ENCODE data around the gene ACTMAP.

The ACTMAP gene

GRCh38 chr19:40717880-40718773 is 32.1 kb downstream of the ACTMAP start:
- no peak for DNase-seq (ENCODE audit: low read depth)

DNA sequence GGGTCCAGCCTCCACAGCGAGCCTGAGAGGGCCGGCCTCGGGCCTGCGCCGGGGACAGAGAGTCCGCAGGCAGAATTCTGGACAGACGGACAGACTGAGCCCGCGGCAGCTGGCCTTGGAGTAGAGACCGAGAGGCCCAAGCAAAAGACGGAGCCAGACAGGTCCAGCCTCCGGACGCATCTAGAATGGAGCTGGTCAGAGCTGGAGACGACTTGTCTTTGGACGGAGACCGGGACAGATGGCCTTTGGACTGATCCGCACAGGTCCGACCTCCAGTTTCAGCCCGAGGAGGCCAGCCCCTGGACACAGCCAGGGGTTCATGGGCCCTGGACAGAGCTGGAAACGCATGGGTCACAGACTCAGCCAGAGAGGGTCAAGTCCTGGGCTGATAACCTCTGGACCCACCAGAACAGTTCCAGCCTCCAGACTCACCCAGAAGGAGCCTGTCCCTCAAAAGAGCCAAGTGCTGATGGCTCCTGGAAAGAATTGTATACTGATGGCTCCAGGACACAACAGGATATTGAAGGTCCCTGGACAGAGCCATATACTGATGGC is 32.9 kb downstream of the ACTMAP start:
- no peak for DNase-seq (ENCODE audit: low read depth)

GRCh38 chr19:40716482-40717324 is 33.6 kb downstream of the ACTMAP start, which contains the start of the genes COQ8B and ITPKC:
Gene COQ8B, minus strand, starts transcription at chr19:40716886. Its CDS starts 2,254 bp downstream, at chr19:40714632.
Gene ITPKC, plus strand, starts transcription at chr19:40717112. Its CDS starts 24 bp downstream, at chr19:40717136.
- DNase-seq (ENCODE audit: low read depth), result peak; percentile 99

- DNase-seq (ENCODE audit: low read depth), result peak; percentile 75
Observed at GRCh38 chr19:40716031-40716481, 34.2 kb downstream of the ACTMAP start.

DNA sequence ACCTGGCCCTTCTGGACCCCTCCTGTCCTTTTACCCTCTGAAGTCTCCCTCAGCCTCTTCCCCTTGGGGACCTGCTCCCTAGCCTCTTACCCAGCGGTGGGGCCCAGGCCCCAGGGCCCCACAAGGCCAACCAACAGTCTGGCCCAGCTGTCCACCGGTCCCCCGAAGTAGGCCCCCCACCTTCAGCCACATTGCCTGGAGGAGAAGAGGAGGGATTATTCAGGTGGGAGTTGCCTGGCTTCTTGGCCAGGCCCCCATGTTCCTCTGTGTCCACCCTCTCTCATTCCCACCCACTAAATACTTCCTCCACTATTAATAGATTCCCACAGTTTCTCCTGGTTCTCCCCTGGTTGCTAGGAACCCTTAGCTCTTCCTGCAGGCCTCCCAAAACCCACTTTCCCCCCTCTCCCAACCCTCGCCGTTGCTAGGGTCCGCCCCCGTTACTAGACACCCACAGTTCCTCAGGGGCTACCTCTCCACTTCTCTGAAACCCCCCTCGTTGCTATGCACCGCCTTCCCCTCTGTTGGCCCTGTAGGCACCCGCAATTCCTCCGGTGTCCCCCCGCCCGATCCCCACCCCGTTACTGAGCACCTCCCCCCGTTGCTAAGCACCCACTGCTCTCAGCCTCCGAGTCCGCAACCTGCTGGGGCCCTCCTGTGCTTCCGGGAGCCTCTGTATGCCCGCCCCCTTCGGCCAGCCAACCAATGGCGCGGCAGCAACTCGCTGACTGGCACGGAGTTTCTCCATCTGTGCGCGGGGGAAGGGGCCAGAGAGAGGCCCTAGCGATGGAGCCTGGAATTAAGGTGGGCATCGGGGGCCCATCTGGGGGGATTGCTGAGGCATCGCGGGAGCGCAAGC is 35.6 kb downstream of the ACTMAP start:
- peak; percentile 88 for DNase-seq (ENCODE audit: low read depth)

GRCh38 chr19:40713939-40714338 is 36.3 kb downstream of the ACTMAP start:
- no peak for DNase-seq (ENCODE audit: low read depth)

DNA sequence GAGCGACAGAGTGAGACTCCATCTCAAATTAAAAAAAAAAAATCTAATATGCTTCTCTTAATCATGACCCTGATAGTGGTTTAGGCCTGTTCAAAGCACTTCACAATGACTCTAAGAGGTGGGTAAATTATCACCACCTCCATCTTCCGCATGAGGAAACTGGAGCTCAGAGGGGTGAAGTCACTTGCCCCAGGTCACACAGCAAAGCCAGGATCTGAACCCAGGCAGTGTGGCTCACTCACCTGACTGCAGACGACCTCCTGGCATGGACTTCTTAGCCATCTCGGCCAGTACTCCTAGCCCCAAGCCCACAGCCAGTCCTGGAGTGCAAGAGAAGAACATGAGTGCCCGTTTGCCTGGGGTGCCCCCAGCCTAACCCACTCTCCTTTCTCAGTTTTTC is 40.5 kb downstream of the ACTMAP start:
- DNase-seq (ENCODE audit: low read depth), result no peak

GRCh38 chr19:40707615-40708014 is 42.7 kb downstream of the ACTMAP start:
- DNase-seq (ENCODE audit: low read depth), result no peak

- no peak for DNase-seq (ENCODE audit: low read depth)
Observed at GRCh38 chr19:40705950-40706619, 44.2 kb downstream of the ACTMAP start.

DNA sequence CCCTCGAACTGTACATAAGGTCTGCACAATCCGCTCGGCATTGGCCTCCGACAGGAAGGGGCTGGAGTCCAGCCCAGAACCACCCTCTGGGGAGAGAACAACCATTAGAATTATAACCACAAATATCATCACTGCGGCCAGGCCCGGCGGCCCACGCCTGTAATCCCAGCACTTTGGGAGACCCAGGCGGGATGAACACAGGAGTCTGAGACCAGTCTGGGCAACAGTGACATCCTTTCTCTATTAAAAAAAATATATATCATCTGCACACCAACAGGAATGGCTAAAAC is 45.0 kb downstream of the ACTMAP start:
- DNase-seq (ENCODE audit: low read depth), result no peak

DNA sequence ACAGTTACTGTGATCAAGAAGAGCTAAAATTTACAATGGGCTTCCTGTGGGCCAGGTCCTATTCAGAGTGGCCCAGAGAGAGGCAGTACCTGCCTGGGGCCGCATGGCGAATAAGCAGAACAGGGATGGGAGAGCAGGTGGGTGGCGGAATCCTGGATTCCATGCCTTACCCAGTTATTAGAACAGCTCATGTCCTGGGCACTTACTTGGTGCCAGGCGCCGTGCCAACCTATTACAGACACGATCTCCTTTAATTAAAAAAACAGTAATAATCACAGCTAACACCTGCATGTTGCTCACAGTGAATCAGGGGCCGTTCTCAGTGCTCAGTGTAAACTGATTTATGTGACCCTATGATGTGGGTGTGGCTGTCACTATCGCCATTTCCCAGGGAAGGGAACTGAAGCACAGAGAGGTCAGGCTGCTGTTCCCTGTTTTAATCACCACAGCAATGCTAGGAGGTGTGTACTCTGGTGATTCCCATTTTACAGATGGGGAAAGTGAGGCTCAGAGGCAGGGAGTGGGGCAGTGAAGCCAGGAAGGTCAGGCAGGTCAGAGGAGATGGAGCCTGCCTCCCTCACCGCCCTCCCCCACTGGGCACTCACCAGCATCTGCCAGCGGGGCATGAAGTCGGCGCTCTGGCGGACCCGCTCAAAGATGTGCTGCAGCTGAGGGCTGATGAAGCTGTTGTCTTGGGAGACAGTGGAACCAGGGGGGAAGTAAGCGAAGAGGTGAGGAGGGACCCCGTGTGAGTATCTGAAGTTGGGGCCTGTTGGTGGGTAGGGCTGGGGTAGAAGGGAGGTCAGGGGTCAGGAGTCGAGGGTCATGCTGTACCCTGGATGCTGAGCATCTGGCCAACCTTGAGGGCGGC is 45.6 kb downstream of the ACTMAP start:
- DNase-seq (ENCODE audit: low read depth), result no peak

DNA sequence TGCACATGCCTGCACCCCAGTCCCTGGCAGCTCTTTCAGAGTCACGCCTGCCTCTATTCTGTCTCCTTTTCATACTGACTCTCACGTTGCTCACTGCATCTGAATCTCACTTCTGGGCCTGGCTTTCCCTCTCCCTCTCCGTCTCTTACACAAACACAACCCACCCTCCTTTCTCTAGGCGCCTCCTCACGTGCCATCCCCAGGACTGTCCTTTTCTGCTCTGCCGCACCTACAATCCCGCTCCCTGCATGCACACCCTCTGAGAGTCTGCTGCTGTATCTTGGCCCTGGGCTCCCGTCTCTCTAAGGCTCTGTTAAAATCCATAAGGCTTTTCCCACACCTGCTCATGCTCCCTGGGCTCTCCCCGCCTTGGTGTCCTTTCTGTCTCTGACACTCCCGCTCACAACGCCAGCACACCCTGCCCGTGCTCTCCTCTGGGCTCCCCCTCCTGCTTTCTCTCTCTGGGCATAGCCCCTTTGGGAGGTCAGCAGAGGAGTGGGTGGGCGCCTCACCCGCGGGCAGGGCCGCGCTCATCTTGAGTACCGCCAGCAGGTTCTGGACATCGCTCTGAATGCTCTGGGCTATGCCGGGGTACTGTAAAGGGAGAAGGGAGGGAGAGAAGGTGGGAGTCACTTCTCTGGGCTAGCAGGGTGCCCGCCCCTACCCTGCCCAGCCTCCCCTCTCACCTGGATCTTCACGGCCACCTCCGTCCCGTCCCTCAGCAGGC is 47.1 kb downstream of the ACTMAP start:
- DNase-seq (ENCODE audit: low read depth), result no peak

GRCh38 chr19:40702337-40703012 is 47.8 kb downstream of the ACTMAP start:
- no peak for DNase-seq (ENCODE audit: low read depth)

- no peak for DNase-seq (ENCODE audit: low read depth)
Observed at GRCh38 chr19:40701758-40702157, 48.5 kb downstream of the ACTMAP start.

GRCh38 chr19:40700083-40700482 is 50.2 kb downstream of the ACTMAP start:
- DNase-seq (ENCODE audit: low read depth), result no peak

GRCh38 chr19:40697007-40697406 is 53.3 kb downstream of the ACTMAP start:
- DNase-seq (ENCODE audit: low read depth), result no peak

- DNase-seq (ENCODE audit: low read depth), result no peak
Observed at GRCh38 chr19:40695881-40696280, 54.4 kb downstream of the ACTMAP start.

DNA sequence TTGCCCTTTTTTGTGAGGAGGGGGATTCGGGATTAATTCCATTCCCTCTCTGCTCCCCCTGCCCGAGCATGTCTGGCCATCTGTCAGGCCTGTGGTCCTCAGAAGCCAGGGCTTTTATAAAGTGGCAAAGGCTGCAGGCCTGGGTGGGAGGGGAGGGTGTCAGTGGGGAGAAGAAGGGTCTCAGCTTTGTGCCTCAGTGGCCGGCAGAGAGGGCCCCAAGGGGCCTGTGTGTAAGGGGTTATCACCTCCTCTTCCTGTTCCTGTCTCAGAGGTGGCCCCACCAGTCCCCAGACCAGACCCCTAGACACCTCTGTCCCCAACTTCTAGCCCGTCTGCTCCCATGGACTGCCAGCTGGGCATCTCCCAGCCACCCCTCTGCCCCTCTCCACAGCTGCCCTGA is 56.4 kb downstream of the ACTMAP start:
- DNase-seq (ENCODE audit: low read depth), result no peak

All from activated T-cell treated with anti-CD3 and anti-CD28 coated beads for 24 hours (primary cell).